ENCODE results near the gene EVA1A.

DNA sequence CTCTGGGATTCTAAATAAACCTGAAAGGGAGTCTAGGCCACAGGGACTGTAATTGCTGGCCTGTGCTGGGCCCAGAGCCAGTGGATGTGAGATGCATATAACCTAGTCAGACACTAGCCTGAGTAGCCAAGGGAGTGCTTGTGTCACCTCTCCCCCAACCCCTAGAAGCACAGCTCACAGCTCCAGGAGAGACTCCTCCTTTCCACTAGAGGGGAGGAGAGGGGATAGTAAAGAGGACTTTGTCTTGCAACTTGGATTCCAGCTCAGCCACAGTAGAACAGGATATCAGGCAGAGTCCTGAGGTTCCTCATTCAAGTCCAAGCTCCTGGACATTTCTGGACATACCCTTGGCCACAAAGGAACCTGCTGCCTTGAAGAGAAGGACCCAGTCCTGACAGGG, 18.4 kb upstream of the EVA1A start:
- TF ChIP-seq, protein P1, sequence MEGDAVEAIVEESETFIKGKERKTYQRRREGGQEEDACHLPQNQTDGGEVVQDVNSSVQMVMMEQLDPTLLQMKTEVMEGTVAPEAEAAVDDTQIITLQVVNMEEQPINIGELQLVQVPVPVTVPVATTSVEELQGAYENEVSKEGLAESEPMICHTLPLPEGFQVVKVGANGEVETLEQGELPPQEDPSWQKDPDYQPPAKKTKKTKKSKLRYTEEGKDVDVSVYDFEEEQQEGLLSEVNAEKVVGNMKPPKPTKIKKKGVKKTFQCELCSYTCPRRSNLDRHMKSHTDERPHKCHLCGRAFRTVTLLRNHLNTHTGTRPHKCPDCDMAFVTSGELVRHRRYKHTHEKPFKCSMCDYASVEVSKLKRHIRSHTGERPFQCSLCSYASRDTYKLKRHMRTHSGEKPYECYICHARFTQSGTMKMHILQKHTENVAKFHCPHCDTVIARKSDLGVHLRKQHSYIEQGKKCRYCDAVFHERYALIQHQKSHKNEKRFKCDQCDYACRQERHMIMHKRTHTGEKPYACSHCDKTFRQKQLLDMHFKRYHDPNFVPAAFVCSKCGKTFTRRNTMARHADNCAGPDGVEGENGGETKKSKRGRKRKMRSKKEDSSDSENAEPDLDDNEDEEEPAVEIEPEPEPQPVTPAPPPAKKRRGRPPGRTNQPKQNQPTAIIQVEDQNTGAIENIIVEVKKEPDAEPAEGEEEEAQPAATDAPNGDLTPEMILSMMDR (conservative IDR thresholded peaks at IDR 0.05; ENCODE audit: low read depth in 2 of 2): no peak
- no peak for TF ChIP-seq POLR2AphosphoS5 (IDR thresholded peaks at IDR 0.05; ENCODE audit: low read depth)
- TF ChIP-seq EZH2 (IDR thresholded peaks at IDR 0.05; ENCODE audit: low read depth, unreplicated experiment): no peak
- TF ChIP-seq EZH2phosphoT487 (IDR thresholded peaks at IDR 0.05; ENCODE audit: unreplicated experiment): no peak
